ENCODE measurements around the gene MRPS10.
"Not testable (repeated sequence)": the region's sequence is repeated elsewhere in the genome, so short reads cannot be mapped to it uniquely, and the experiment has no call there.

- not testable (repeated sequence) for TF ChIP-seq EZH2 (IDR thresholded peaks at IDR 0.05; ENCODE audit: insufficient read depth, poor library complexity, severe bottlenecking); EZH2phosphoT487 (IDR thresholded peaks at IDR 0.05; ENCODE audit: insufficient read depth, low read depth)
Measured at GRCh38 chr6:42169780-42170179, 47.9 kb downstream of the MRPS10 start.
